Colon (tissue), 2 donors: Measurements from ENCODE around the gene SERINC4.
"Not testable (repeated sequence)": the region's sequence is repeated elsewhere in the genome, so short reads cannot be mapped to it uniquely, and the experiment has no call there.

Source experiments
- FAIRE-seq: peaks from 2 replicates; lab custom pipeline; 2012; peaks lifted over from hg19 to GRCh38; lab: Jason Lieb, UNC
- donor health status: control.
- donor health status: control.

SERINC4 gene

DNA sequence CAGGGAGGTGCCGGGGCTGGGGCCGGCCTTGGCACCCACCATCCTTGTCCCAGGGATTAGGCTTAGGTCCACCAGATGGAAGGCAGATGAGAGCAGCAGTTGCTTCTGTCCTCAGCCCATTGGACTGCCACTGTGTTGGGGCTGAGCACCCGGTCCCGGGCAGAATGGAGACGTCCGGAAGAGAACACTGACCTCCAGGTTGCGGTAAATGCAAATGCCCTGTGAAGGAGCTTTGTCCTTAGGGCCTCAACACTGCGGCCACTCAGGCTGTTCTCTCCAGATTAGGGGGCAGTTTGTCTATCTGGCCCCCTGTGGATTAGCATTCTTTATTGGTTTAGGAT is at the start of gene SERINC4:
Gene SERINC4 (minus strand): TSS at position 276 of the 341 bp plus-strand sequence. CDS start 234 bp downstream, at position 42.
- FAIRE-seq, result no peak

DNA sequence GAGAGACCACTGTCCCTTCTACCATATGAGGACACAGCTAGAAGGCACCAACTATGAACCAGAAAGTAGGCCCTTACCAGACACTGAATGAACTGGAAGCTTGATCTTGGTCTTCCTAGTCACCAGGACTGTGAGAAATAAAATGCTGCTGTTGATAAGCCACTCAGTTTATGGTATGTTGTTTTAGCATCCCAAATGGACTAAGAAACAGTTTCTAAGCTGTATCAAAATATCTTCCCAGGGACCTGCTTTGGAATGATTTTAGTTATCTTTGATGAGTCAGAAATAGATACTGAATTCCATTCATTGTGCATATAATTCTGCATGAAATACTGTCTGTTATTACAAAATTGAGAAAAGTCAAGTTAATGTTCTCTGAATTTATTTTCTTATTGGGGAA is 45.4 kb upstream of the SERINC4 start:
- no peak for FAIRE-seq

DNA sequence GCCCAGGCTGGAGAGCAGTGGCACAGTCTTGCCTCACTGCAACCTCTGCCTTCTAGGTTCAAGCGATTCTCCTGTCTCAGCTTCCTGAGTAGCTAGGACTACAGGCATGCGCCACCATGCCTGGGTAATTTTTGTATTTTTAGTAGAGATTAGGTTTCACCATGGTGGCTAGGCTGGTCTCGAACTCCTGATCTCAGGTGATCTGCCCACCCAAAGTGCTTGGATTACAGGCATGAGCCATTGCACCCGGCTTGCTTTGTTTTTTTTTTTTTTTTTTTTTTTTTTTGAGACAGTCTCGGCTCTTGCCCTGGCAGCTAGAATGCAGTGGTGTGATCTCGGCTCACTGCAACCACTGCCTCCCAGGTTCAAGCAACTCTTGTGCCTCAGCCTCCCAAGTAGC is 32.5 kb upstream of the SERINC4 start:
- not testable (repeated sequence) for FAIRE-seq

DNA sequence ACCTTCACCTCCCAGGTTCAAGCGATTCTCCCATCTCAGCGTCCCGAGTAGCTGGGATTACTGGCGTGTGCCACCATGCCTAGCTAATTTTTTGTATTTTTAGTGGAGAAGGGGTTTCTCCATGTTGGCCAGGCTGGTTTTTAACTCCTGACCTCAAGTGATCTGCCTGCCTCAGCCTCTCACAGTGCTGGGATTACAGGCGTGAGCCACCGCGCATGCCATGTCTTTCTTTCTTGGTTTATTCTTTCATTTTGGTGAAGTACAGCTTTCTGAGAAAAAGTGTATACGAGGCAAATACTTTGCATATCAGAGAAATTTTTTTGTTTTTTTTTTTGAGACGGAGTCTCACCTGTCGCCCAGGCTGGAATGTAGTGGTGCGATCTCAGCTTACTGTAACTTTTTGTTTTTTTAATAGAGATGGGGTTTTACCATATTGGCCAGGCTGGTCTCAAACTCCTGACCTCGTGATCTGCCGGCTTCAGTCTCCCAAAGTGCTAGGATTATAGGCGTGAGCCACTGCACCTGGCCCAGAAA is 31.6 kb upstream of the SERINC4 start:
- FAIRE-seq, result not testable (repeated sequence)

DNA sequence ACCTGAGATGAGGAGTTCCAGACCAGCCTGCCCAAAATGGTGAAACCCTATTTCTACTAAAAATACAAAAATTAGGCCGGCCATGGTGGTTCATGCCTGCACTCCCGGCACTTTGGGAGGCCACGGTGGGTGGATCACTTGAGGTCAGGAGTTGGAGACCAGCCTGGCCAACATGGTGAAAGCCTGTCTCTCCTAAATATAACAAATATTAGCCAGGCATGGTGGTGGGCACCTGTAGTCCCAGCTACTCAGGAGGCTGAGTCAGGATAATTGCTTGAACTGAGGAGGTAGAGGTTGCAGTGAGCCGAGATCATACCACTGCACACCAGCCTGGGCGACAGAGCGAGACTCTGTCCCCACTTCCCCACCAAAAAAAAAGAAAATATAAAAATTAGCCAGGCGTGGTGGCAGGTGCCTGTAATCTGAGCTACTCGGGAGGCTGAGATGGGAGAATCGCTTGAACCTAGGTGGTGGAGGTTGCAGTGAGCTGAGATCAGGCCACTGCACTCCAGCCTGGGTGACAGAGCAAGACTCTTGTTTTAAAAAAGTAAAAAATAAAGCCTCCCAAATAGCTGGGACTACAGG is 30.8 kb upstream of the SERINC4 start:
- FAIRE-seq, result not testable (repeated sequence)

DNA sequence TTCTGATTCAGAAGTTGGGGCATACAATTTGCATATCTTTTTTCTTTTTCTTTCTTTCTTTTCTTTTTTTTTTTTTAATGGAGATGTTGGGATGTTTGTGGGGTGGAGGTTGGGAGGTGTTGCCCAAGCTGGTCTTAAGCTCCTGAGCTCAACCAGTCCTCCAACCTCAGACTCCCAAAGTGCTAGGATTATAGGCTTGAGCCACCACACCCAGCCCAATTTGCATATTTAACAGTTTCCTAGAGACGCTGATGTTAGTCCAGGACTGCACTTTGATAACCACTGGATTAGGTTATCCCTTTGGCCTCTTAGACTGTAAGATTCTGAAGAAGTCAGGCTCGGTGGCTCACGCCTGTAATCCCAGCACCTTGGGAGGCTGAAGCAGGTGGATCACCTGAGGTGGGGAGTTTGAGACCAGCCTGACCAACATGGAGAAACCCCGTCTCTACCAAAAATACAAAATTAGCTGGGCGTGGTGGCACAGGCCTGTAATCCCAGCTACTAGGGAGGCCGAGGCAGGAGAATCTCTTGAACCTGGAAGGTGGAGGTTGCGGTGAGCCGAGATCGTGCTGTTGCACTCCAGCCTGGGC is 30.0 kb upstream of the SERINC4 start:
- FAIRE-seq, result not testable (repeated sequence)

DNA sequence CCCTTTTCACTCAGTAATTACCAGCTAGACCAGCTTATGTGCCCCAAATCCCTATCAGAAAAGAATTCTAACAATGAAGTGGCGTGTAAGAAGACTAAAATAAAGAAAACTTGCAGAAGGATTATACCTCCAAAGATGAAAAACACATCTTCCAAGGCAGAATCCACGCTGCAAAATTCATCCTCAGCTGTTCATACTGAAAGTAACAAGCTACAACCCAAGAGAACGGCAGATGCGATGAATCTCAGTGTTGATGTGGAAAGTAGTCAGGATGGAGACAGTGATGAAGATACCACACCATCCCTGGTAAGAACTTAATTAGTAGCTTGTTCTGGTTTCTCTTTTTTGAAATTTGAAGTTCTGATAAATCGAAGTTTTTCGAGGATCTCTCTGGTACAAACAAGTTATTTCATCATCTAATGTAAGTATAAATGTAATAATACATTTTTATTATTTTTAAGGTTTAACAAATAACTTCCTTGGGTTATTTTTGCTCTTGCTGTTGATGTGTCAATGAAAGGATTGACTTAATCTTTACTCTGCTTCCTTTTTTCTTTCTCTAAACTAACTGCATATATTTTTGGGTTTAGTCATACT is 28.1 kb upstream of the SERINC4 start:
- no peak for FAIRE-seq

DNA sequence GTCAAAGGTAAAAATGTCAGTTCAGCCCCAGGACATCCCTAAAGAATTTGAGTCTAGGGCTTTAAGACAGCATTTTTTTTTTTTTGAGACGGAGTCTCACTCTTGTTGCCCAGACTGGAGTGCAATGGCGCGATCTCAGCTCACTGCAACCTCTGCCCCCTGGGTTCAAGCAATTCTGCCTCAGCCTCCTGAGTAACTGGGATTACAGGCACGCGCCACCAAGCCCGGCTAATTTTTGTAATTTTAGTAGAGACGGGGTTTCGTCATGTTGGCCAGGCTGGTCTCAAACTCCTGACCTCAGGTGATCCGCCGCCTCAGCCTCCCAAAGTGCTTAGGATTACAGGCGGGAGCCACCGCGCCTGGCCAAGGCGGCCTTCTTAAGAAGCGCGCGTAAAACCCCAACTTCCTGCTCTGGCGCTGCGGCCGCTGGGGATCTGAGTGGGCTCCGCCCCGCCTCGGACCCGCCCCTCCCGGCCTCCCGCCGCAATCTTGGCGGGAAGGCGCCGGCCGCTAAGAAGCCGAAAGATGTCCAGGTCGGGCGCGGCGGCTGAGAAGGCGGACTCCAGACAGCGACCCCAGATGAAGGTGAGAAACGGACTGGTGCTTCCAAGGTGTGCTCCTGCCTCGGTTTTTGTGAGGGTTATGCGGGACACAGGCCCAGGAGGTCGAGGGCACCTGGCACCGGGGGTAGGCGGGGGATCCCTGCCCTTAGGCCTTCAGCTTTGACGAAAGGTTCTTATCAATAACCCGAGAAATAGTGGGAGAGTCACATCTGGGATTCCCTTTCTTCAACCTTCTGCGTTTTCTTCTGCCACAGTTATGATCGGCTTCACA is 26.7 kb upstream of the SERINC4 start, which contains the start of gene WDR76:
Gene WDR76 (plus strand): TSS at position 495 of the 834 bp plus-strand sequence. CDS start 31 bp downstream, at position 526.
- no peak for FAIRE-seq

DNA sequence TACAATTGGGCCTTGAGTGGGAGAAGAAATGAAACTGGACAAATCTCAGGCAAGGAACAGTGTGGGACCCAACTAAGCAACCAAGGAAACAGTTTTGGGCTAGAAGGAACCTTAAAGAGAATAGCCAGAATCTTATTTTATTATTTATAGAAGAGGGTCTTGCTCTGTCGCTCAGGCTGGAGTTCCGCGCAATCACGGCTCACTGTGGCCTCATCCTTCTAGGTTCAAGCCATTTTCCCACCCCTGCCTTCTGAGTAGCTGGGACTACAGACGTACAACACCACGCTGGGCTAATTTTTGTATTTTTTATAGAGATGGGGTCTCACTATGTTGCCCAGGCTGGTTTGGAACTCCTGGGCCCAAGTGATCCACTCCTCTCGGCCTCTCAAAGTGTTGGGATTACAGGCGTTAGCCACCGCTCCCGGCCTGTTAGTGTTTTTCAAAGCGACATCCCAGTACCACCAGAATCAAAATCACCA is 26.0 kb upstream of the SERINC4 start:
- FAIRE-seq, result no peak

DNA sequence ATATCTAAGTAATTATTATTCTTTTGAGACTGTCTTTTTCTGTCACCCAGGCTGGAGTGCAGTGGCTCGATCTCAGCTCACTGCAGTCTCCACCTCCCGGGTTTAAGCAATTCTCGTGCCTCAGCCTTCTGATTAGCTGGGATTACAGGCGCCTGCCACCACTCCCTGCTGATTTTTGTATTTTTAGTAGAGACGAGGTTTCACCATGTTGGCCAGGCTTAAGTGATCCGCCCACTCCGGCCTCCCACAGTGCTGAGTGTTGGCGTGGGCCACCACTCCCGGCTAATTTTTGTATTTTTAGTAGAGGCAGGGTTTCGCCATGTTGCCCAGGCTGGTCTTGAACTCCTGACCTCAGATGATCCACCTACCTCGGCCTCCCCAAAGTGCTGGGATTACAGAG is 25.3 kb upstream of the SERINC4 start:
- not testable (repeated sequence) for FAIRE-seq

DNA sequence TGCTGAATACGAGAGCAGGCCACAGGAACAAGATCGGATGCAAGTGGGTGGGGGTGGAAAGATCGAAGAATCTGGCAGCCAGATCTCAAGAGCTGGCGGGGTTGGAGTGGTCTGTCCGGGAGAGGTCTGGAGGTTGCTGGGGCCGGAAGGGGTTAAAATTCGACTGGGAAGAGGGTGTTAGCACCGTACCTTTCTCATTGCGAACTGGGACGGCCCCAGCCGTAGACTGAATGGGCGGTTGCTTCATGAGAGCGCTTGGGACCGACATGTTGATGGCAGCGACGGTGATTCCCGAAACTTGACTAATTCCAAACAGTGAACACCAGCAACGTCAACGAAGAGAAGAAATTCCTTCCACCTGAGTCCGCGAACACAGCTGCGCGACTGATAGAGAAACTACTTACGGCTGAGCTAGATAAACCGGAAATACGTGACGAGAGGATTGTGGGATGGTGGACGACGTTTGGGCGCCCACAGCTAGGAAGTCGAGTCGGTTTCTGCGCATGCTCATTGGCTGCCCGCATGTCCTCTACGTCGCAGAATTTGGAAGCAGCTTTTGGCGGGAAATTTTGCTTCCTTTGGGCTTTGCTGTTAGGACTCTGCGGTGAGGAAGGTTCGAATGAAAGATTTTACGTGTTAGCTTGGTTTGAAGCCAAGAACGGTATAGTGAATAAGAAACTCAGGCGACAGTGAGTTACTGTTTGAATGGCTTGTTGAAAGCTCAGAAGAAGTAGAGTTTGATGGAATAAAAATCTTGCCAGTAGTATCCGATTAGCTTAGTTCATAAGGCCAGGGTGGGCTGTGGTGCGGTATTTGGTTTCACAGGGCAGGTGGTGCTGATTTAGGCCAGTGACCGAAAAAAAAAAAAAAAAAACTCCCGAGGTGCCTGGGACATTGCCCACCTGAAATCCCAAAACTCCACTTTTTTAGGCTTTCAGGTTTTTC is 24.6 kb upstream of the SERINC4 start, which contains the start of gene MFAP1:
Gene MFAP1 (minus strand): TSS at position 389 of the 945 bp plus-strand sequence. CDS start 121 bp downstream, at position 268.
- peak; percentile 86 for FAIRE-seq

DNA sequence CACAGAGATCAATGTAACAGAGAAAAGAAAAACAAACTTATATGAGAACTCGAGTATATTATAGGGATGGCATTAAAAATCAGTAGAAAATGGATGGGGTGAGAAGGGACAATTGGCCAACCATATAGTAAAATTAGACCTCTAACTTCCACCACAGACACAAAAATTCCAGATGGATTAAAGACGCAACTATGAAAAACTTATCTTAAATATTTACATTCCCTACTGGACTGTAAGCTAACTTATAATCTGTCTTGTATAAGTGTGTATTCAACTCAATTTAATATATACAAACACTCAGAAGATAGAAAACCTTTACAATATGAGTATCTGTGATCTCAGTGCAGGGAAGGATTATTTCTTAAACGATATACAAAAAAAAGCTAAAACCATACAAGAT is 21.5 kb upstream of the SERINC4 start:
- FAIRE-seq, result no peak

DNA sequence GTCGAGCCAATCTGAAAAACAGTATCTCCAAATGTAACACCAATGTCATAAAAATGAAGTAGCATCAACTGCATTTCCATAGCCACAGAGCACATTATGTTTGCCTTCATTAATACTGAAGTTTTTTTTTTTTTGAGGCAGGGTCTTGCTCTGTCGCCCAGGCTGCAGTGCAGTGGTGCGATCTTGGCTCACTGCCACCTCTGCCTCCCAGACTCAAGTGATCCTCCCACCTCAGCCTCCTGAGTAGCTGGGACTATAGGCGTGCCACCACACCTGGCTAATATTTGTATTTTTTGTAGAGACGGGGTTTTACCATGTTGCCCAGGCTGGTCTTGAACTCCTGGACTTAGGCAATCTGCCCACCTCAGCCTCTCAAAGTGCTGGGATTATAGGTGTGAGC is 15.0 kb upstream of the SERINC4 start:
- not testable (repeated sequence) for FAIRE-seq

DNA sequence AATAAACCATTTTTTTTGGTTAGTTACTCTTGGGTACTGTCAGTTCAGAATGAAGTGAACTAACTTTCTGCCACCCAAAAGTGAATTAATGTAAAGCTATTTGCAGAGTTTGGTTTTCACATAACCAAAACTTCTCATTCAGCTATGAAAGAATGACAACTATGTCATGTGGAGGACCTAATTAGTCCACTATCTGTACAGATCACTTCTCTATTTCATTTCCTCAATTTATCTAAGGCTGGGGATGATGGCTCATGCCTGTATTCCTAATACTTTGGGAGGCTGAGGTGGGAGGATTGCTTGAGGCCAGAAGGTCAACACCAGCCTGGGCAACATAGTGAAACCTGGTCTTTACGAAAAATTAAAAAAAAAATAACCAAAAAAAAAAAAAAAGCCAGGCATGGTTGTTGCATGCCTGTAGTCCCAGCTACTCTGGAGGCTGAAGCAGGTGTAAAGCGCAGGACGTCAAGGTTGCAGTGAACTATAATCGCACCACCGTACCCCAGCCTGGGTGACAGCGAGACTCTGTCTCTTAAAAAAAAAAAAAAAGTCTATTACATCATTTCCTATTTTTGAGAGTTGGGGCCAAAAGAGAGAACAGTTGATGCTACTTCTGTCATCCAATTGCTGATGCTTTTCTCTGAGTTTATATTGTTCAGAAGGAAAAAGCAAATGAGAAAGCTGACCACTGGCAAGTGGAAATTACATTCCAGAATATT is 9.1 kb upstream of the SERINC4 start:
- FAIRE-seq, result no peak

DNA sequence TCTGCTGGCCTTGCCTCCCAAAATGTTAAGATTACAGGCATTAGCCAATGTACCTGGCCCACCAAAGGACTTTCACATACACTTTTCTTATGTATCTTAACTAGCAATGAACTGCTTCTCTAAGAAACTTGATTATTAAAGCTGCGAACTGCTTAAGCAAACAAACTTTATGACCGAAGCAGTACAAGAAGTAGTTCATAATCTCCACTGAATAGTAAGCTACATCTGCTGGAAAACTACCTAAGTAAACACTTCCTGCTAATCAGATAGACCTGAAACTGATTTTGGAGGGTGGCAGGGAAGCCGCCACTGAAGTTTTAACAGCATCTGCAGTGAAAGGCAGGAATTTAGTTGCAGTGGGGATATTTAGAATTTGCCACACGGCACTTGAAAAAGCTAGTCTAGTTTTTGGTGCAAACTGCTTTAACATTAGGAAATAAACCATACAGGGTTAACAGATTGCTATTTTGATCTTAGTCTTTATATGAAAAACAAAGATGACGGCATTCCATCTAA is 8.5 kb upstream of the SERINC4 start:
- FAIRE-seq, result no peak

DNA sequence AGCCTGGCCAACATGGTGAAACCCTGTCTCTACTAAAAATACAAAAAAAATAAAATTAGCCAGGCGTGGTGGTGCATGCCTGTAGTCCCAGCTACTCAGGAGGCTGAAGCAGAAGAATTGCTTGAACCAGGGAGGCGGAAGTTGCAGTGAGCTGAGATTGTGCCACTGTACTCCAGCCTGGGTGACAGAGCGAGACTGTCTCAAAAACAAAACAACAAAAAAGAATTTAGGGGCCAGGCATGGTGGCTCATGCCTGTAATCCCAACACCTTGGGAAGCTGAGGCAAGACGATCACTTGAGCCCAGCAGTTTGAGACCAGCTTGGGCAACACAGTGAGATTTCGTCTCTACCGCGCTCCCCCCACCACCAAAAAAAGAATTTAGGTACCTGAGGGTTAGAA is 2.7 kb upstream of the SERINC4 start:
- FAIRE-seq, result not testable (repeated sequence)

DNA sequence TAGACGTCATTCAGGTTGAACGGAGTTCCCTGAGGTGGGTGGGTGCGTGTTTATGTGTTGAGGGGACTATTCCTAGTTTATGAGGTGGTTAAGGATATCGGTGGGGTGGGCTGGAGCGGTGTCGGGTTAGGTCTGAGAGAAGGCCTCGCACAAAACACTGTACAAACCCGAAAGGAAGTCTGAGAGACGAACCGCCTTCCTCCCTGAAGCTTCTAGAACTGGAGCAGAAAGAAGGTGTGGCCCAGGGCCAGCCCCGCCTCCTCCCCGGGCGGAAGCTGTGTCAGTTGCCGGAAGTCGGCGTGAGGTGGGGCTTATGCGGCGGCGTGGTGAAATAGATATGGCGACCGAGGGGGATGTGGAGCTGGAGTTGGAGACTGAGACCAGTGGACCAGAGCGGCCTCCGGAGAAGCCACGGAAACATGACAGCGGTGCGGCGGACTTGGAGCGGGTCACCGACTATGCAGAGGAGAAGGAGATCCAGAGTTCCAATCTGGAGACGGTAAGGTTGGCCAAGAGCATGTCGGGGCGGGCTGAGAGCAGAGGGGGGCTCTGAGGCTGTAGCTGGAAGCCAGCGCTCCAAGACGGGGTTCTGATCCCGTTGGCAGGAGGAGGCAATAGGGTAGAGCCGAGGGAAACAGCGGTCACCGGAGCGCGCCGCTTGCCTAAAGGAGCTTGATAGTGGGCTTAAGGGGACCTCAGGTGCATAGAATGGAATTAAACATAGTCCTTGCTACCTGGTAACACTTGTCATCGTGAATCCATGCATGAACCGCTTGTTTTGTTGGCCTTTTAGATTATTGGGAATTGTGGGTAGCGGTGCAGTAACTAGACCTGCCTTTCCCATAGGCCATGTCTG is 494 bp upstream of the SERINC4 start, which contains the start of gene HYPK:
Gene HYPK (plus strand): TSS at position 314 of the 856 bp plus-strand sequence. CDS start 24 bp downstream, at position 338.
- FAIRE-seq, result no peak

DNA sequence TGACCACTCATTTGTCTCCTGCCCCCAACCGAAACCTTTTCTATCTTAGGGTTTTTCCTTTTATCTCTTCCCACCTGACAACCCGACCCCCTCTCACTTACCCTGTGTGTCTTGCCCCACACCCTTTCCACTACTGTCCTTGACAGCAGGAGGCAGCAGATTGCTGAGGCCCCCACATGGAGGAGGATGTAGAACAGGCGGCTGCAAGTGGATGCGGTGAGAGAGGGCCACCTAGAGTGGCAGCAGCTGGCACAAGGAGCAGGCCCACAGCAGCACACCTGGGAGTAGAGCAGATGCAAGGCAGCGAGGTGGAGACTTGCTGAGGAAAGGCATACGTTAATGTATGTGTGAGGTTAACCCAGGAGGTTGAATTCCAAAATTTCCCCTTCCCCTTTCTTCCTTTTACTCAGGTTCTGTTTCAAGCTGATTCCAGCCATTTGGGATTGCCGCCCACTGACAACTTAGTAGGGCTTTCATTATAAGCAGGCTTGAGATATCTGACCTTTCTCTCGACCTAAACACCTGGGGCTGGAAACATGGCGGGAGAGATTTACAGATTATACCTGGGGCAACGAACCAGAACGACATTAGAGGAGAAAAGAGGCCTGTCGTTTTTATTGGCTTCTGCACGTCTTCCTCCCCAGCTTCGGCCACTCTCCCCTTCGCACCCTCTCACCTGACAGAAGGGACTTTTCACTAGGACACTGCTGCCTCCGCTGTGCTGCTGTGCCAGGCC is 643 bp downstream of the SERINC4 start:
- no peak for FAIRE-seq
